ENCODE measurements around the gene NOS2.

NOS2 gene

GRCh38 chr17:27821318-27821717 is 21.0 kb upstream of the NOS2 start:
- no peak overlapping the region for H3K4me3 ChIP-seq (ENCODE audit: low read length)
- no peak for TF ChIP-seq CTCF (conservative IDR thresholded peaks at IDR 0.05; ENCODE audit: low read depth, low read length)
- DNase-seq (ENCODE audit: low read depth) = no peak

DNA sequence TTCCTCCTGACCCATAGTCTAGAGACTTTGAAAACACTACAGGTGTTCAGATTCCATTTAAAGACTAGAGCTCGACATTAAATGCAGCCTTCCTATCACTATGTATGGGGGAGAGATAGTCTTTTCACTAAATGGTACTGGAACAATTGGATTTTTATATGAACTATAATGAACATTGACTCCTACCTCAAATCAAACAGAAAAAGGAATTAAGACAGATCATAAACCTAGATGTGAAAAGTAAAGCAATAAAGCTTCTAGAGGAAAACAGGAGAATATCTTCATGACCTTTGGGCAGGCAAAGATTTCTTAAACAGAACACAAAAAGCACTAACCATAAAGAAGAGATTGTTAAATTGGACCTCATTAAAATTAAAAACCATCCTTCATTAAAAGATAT is 18.8 kb upstream of the NOS2 start:
- no peak for TF ChIP-seq CTCF (conservative IDR thresholded peaks at IDR 0.05; ENCODE audit: low read depth, low read length)
- DNase-seq (ENCODE audit: low read depth) = no peak
- no peak overlapping the region for H3K4me3 ChIP-seq (ENCODE audit: low read length)

- no peak for TF ChIP-seq CTCF (conservative IDR thresholded peaks at IDR 0.05; ENCODE audit: low read depth, low read length)
- no peak overlapping the region for H3K4me3 ChIP-seq (ENCODE audit: low read length)
- DNase-seq (ENCODE audit: low read depth) = no peak
Measured at GRCh38 chr17:27818401-27819105, 18.2 kb upstream of the NOS2 start.

GRCh38 chr17:27817731-27818130 is 17.4 kb upstream of the NOS2 start:
- no peak for DNase-seq (ENCODE audit: low read depth)
- no peak for TF ChIP-seq CTCF (conservative IDR thresholded peaks at IDR 0.05; ENCODE audit: low read depth, low read length)
- H3K4me3 ChIP-seq (ENCODE audit: low read length) = no peak overlapping the region

DNA sequence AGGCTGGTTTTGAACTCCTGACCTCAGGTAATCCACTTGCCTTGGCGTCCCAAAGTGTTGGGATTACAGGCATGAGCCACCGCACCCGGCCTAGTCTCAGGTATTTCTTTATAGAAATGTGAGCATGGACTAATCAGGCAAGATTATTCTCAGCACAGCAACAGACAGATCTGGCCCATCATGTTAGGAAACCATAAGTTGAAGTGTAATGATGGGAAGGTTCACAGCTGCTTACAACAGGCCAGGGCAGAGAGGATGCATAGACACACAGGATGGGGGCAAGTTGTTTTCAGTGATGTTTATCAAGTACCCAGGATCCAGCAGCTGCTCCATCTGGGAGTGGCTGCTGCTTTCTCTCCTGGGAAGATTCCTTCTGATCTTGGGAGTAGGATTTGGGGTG is 16.6 kb upstream of the NOS2 start:
- no peak for DNase-seq (ENCODE audit: low read depth)
- no peak for TF ChIP-seq CTCF (conservative IDR thresholded peaks at IDR 0.05; ENCODE audit: low read depth, low read length)
- no peak overlapping the region for H3K4me3 ChIP-seq (ENCODE audit: low read length)

DNA sequence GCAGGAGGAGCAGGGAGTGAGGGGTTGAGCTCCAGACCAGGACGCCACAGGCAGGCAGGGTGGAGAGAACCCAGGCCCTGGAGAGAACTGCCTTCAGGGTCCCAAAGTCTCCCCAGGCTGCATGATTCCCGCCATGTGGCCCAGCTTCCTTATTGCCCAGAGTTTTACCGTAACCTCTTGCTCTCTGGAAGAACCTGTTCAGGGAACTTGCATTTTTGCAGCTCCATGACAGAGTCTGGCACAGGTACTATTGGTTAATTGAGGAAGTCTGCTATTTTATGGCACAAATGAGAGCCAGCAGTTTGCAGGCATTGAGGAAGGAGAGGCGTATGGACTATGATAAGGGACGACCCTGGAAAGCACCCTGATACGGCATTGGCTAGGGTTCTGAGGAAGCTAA is 11.6 kb upstream of the NOS2 start:
- no peak for TF ChIP-seq CTCF (conservative IDR thresholded peaks at IDR 0.05; ENCODE audit: low read depth, low read length)
- H3K4me3 ChIP-seq (ENCODE audit: low read length) = no peak overlapping the region
- DNase-seq (ENCODE audit: low read depth) = no peak

GRCh38 chr17:27810902-27811557 is 10.7 kb upstream of the NOS2 start:
- H3K4me3 ChIP-seq (ENCODE audit: low read length) = no peak overlapping the region
- DNase-seq (ENCODE audit: low read depth) = no peak
- TF ChIP-seq CTCF (conservative IDR thresholded peaks at IDR 0.05; ENCODE audit: low read depth, low read length) = no peak

Data from retinal pigment epithelial cell (primary cell).